Esophagus squamous epithelium (tissue), 4 donors: ENCODE results near the gene DLG5.

ENCODE experiments used
- CTCF ChIP-seq, 6 experiments: fragments of 450-650 bp in 4 of 6; fragments of 200-600 bp in 2 of 6; sonication (generic) in 2 of 6; IDR thresholded peaks; one replicate each; pipeline ENCODE4 v1.5.1; 2016 to 2019; ENCODE audit warnings: antibody characterized with exemption in 6 of 6, mild to moderate bottlenecking in 4 of 6, moderate library complexity in 4 of 6
- POLR2A ChIP-seq, 4 donors: fragments of 450-650 bp; IDR thresholded peaks; one replicate each; pipeline ENCODE4 v1.6.1; 2017; ENCODE audit warnings: antibody characterized with exemption in 4 of 4, mild to moderate bottlenecking in 4 of 4, moderate library complexity in 3 of 4

- TF ChIP-seq POLR2A (IDR thresholded peaks at IDR 0.05) (no peak), CTCF (IDR thresholded peaks at IDR 0.05) (no peak)
Observed at GRCh38 chr10:77770868-77771175, 155.7 kb downstream of the DLG5 start.
